SJCRH30 (cell line): ENCODE measurements around the gene NXT1. TPM values are rescaled to one million over a fixed set of nuclear protein-coding genes. Genes with fewer than 3 reads are reported as not detected.

Experiments
- DNase-seq, 2 experiments: peaks; one replicate each; pipeline ENCODE4 v3.0.0-alpha.2; 2015 to 2020
- H3K27ac ChIP-seq: fragments of 250-450 bp; sonication (Bioruptor Pico); 2 replicates; pipeline ENCODE4 v1.5.1; 2020; ENCODE audit warnings: mild to moderate bottlenecking, moderate library complexity
- H3K27me3 ChIP-seq: fragments of 250-450 bp; sonication (Bioruptor Pico); 2 replicates; pipeline ENCODE4 v1.5.1; 2020; ENCODE audit warnings: mild to moderate bottlenecking, moderate library complexity
- H3K36me3 ChIP-seq: fragments of 250-450 bp; sonication (Bioruptor Pico); 2 replicates; pipeline ENCODE4 v1.5.1; 2020; ENCODE audit warnings: mild to moderate bottlenecking, moderate library complexity
- H3K4me1 ChIP-seq: fragments of 250-450 bp; sonication (Bioruptor Pico); 2 replicates; pipeline ENCODE4 v1.5.1; 2020; ENCODE audit warnings: mild to moderate bottlenecking, moderate library complexity
- H3K4me3 ChIP-seq: fragments of 250-450 bp; sonication (Bioruptor Pico); 2 replicates; pipeline ENCODE4 v1.5.1; 2020; ENCODE audit warnings: mild to moderate bottlenecking, moderate library complexity
- H3K9me3 ChIP-seq: fragments of 250-450 bp; sonication (Bioruptor Pico); replicated peaks from 2 replicates; pipeline ENCODE4 v1.5.1; 2020; ENCODE audit warnings: mild to moderate bottlenecking, moderate library complexity
- total RNA-seq: library from RNA; depleted of rRNA; stranded (reverse); fragments of >200 nt; shearing (Covaris generic); gene quantifications from 2 replicates; pipeline ENCODE4 v1.2.3, GENCODE V29; 2014

Gene NXT1
- total RNA-seq, 1 experiment from 2014 or later = 85.9 TPM

DNA sequence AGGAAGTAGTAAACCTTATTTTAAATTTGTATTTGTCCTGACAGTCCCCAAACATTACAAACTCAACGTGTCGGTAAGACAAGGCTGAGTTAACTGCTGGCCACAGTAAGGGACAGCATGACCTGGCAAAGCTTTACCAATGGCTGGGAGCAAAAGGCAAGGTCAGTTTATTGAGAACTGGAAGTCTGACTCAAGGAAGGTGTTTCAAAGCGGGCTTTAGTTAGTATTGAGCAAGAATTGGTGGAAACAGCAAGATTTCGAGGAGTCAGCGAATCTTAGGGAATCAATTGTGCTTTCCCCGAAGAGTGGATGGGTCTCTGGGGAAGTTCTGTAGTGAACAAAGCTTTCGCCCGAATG lies 10.5 kb downstream of the NXT1 start:
- Histone ChIP-seq H3K4me3 (peak overlapping the region; percentile 72), H3K27ac (peak overlapping the region; percentile 96), H3K36me3 (peaks cover 22% of the 10 kb centered on the region), H3K27me3 (no peaks in the 10 kb centered on the region), H3K9me3 (no peaks in the 10 kb centered on the region), H3K4me1 (peaks cover 23% of the 10 kb centered on the region)
- no peak for DNase-seq

DNA sequence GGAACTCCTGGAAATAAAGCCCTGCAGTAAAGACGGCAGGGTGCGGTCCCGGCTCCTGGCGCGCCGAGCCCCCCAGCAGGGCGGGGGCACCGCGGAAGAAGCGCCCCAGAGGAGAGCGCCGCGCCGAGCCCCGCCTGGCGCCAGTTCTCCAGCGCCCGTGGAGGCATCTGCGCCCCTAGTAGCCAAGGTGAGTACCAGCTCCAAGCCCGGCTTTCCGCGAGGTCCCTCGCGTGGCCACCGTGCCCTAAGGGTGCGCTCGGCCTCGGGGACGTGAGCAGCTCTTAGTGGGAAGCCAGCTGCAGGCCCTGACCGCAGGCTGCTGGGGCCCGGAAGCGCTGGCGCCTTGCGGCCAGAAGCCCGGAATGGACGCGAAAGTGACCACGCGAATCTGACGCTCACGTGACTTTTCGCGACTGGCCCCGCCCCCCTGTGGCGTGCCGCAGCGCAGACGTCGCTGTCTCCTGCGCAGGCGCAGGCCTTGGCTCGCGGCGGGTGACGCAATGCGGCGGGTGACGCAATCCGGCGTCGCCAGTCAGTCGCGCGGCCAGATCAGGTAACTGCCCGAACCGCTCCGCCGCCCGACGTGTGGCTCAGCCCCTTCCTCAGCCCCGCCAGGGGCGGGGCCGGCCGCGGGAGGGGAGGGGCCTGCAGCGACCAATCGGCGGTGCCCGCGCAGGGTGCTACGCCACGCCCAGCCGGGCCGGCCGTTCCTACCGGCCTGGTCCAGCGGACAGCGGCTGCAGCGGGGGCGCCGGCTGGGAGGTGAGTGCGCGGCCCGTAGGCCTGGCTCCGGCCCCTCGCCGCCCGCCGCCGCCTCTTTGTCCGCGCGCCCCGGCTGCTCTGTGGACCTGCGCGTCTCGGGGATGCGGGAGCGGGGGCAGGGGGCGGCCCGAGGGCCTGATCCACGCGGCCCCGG lies 11.1 kb downstream of the NXT1 start, which contains the start of gene GZF1:
GZF1 (plus strand) TSS at position 707 of the 916 bp plus-strand sequence. CDS start 2,202 bp downstream, outside the sequence.
- H3K9me3 ChIP-seq = no peaks in the 10 kb centered on the region
- peaks cover 26% of the 10 kb centered on the region for H3K36me3 ChIP-seq
- no peaks in the 10 kb centered on the region for H3K27me3 ChIP-seq
- DNase-seq = peak; percentile 98
- peak within 1 kb of the TSS; percentile 72 for H3K4me3 ChIP-seq
- peaks cover 23% of the 10 kb centered on the region for H3K4me1 ChIP-seq
- peak within 1 kb of the TSS; percentile 96 for H3K27ac ChIP-seq

DNA sequence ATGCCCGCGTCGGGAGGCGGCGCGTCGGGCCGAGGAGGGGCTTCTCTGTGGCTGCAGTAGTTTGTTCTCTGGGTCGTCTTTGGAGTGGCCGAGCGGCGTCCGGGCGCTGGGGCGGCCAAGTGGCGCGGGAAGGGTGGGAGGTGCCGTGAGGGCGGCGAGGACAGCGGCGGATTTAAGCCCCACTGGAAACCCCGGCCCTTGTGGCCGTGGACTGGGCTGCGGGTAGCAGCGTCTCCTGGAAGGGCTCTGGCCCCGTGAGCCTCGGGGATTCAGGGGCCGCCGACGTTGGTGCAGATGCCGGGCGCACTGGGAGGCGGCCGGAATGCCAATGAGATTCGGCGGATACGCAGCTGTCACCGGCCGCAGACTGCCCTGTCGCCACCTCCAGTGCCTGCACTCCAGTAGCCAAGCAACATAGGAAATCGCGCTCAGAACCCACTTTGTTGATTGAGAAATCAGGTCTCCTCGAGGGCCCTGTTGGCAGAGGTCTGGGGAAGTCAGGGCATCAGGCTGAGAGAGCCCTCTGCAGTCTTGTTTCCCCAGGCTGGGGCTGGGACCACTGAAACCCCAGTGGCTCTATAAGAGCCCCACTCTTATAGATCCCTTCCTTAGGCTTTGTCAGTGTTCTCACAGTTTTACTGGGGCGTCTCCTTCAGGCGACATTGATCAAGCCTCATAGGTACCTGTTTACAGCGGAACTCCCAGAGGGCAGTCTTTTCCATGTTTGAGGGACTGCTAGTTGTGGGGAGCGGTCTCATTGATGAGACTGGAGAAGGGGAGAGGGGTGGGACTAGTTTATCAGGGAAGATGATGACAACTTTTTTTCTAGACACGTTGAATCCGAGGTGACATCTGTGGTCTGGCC lies 12.0 kb downstream of the NXT1 start:
- peaks cover 35% of the 10 kb centered on the region for H3K36me3 ChIP-seq
- no peaks in the 10 kb centered on the region for H3K27me3 ChIP-seq
- DNase-seq = peak; percentile 71 to 72
- peaks cover 18% of the 10 kb centered on the region for H3K4me1 ChIP-seq
- peak overlapping the region; percentile 77 for H3K27ac ChIP-seq
- H3K4me3 ChIP-seq = peak overlapping the region; percentile 72
- no peaks in the 10 kb centered on the region for H3K9me3 ChIP-seq

DNA sequence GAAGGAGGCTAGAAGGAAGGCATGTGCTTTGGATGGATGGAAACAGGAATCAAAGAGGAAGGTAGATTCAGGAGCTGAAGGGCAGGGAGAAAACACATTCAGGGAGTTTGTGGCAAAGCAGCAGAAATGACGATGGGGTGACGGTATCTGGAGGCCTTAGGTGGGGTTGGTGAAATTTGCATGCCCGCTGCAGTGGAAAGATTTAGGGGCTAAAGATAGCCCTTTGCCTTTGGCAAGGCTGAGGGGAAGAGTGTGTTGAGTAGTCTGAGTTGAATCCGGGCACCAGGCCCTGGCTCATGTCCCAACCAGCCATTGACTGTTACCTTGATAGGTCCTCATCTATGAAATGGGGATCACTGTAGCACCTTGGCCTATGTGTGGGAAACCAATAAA lies 12.7 kb downstream of the NXT1 start:
- peaks cover 41% of the 10 kb centered on the region for H3K36me3 ChIP-seq
- H3K4me1 ChIP-seq = peaks cover 18% of the 10 kb centered on the region
- DNase-seq = no peak
- no peaks in the 10 kb centered on the region for H3K27me3 ChIP-seq
- no peak overlapping the region; the same call in 1 of the 2 replicates for H3K27ac ChIP-seq
- peak overlapping the region; percentile 72 for H3K4me3 ChIP-seq
- H3K9me3 ChIP-seq = no peaks in the 10 kb centered on the region

DNA sequence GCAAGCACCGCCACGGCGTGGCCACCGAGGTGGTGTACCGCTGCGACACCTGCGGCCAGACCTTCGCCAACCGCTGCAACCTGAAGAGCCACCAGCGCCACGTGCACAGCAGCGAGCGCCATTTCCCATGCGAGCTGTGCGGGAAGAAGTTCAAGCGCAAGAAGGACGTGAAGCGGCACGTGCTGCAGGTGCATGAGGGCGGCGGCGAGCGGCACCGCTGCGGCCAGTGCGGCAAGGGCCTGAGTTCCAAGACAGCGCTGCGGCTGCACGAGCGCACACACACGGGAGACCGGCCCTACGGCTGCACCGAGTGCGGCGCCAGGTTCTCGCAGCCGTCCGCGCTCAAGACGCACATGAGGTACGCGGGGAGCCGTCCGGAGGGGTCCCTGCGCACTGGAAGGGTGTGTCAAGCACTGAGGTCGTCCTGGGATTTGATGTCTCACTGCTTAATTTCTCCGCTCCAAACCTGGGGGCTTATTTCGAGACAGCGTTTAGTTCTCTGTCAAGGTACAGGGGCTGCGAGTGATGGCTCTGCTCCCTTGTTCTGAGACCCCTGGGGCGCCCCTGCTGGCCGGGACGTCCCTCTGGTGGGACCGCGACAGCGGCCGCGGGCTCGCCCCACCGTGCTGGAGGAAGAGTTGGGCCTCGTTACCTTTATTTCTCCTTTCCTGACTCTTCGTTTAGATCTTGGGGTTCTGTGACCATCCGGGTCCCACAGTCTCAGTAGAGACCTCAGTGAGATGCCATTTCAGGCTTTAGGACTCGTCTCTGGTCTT lies 15.0 kb downstream of the NXT1 start:
- Histone ChIP-seq H3K27me3 (no peaks in the 10 kb centered on the region), H3K9me3 (no peaks in the 10 kb centered on the region), H3K36me3 (peaks cover 64% of the 10 kb centered on the region), H3K4me1 (peaks cover 16% of the 10 kb centered on the region), H3K4me3 (no peak overlapping the region), H3K27ac (no peak overlapping the region)
- DNase-seq = no peak

DNA sequence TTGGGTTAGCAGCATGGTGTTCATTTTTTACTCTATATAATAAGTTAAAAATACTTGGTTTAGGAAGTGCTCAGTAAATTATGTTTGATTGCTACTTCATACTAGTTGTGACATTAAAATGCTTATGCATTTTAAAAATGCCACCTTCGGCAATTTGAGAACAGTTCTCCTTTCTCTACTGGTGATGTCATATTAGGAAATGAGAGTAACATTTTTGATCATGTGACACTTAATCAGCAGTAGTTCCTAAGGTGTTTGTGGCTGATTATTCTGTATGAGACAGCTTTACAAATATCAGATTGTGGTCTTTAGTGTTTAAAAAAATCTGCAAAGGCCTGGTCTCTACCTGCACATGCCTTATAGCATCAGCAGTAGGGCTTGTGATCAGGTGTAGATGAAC lies 15.8 kb downstream of the NXT1 start:
- Histone ChIP-seq H3K36me3 (peaks cover 73% of the 10 kb centered on the region), H3K9me3 (no peaks in the 10 kb centered on the region), H3K27me3 (no peaks in the 10 kb centered on the region), H3K27ac (no peak overlapping the region), H3K4me3 (no peak overlapping the region), H3K4me1 (peaks cover 11% of the 10 kb centered on the region)
- no peak for DNase-seq

DNA sequence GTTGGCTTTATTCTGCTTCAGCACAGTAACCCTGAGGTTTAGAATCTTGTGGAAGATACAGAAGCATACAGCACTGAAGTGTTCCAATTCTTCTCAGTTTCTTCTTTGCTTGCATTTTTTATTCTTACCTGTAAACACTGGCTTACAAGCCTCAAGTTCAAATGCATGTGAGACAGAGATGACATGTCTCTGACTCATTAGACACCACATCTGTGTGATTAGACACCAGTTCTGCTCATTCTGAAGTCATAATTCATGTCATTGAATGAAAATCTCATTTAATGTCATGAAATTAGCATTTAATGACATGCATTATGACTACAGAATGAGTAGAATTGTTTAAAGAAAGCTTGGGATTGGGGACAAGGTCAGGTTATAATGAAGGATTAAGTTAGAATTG lies 17.2 kb downstream of the NXT1 start:
- Histone ChIP-seq H3K4me3 (no peak overlapping the region), H3K36me3 (peaks cover 86% of the 10 kb centered on the region), H3K27ac (no peak overlapping the region), H3K4me1 (peaks cover 11% of the 10 kb centered on the region), H3K27me3 (no peaks in the 10 kb centered on the region), H3K9me3 (no peaks in the 10 kb centered on the region)
- no peak for DNase-seq

DNA sequence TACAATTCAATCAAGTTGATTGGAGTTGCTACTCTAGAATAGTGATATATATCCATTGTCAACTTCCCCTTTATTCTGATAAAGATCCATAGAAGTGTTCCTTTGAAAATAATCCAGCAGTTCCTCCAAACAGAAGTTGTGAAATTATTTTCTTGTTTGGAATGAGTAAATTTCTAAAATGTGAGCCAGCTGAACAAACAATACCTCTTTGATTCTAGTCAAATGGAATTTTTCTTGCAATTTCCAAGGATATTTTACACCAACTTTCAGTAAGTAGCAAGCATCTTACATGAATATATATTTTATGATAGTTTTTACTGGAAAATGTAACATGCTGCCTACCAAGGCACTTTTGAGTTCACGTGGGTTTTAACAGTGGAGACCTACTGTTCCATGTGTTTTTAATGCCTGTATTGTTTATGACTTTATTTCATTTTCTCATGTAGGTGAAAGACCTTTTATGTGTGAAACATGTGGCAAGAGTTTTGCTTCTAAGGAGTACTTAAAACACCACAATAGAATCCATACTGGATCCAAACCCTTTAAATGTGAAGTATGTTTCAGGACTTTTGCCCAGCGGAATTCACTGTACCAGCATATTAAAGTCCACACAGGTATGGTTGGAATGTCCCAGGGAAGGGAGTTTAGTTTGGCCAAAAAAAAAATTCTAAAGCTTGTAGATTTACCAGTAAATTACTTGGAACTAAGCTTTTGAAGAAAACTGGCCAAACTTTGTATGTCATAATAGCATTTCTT lies 17.9 kb downstream of the NXT1 start:
- Histone ChIP-seq H3K27ac (no peak overlapping the region), H3K27me3 (no peaks in the 10 kb centered on the region), H3K4me1 (peaks cover 5% of the 10 kb centered on the region), H3K4me3 (no peak overlapping the region), H3K36me3 (peaks cover 94% of the 10 kb centered on the region), H3K9me3 (no peaks in the 10 kb centered on the region)
- no peak for DNase-seq

DNA sequence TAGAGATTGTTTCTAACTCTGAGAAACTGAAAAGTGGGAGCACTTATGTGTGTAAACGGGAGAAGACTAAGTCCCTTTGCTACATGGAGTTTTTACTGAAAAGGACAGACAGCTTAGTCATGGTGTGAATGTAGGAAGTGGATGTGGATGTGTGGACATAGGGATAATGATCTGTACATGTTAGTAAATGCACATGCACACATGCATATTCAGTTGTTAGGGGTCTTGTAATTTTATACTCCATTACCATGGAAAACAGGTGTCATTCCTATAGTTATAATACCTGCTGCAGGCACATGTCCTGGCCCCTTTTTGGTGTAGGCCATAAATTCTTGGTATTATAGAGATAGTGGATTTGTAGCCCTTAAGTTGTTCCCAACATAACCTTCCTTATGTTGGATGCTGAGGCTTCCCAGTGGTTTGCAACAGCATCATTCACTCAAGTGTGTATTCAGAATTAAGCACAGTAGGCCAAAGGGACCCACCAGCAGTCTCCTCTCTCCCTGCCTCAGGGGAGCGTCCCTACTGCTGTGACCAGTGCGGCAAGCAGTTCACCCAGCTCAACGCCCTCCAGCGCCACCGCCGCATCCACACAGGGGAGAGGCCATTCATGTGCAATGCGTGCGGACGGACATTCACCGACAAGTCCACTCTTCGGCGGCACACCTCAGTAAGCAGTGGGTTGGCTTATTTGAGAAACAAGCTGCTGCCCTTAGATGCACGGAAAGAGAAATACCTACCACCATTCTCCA lies 18.7 kb downstream of the NXT1 start:
- H3K4me3 ChIP-seq = no peak overlapping the region
- DNase-seq = no peak
- no peaks in the 10 kb centered on the region for H3K9me3 ChIP-seq
- peaks cover 95% of the 10 kb centered on the region for H3K36me3 ChIP-seq
- H3K27me3 ChIP-seq = no peaks in the 10 kb centered on the region
- no peak overlapping the region for H3K27ac ChIP-seq
- H3K4me1 ChIP-seq = no peaks in the 10 kb centered on the region; the same call in 1 of the 2 replicates

DNA sequence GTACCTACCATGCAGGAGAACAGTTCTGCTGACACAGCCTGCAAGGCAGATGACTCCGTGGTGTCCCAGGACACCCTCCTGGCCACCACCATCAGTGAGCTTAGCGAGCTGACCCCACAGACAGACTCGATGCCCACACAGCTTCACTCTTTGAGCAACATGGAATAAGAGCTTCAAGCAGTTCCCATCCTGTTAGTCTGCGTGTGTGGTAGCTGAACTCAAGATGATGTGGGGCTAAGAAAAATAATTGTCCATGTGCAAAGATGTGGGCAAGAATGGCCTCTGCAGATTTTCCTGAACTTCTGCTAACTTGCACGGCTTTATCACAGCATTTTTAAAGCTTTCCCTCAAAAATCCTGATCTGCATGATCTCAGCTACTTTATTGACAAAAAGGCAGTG lies 19.7 kb downstream of the NXT1 start:
- Histone ChIP-seq H3K36me3 (peaks cover 95% of the 10 kb centered on the region), H3K27me3 (no peaks in the 10 kb centered on the region), H3K4me1 (no peaks in the 10 kb centered on the region; the same call in 1 of the 2 replicates), H3K27ac (no peak overlapping the region), H3K4me3 (no peak overlapping the region), H3K9me3 (0 out of 2 replicates have a peak, but pooled peaks cover 1% of the 10 kb centered on the region)
- no peak for DNase-seq

DNA sequence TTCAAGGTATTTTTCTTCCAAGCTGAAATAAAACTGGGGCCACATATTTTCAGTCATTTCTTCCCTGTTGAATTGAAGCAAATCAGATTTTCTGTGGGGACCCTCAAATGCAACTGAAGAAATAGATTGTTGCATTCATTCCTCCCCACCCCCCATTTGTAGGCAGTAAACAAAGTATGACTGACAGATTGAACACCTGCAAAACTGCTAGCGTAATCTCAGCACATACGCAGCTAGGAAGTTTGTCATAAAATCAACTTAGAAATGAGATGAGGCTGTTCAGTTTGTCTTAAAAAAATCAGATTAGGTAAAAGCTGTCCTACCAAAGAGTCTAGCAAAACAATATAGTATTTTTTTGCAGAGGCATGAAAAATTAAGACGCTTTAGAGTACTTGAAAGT lies 20.3 kb downstream of the NXT1 start:
- H3K36me3 ChIP-seq = peaks cover 98% of the 10 kb centered on the region
- no peak overlapping the region for H3K4me3 ChIP-seq
- H3K9me3 ChIP-seq = peaks cover 6% of the 10 kb centered on the region; the same call in 1 of the 2 replicates
- no peak overlapping the region for H3K27ac ChIP-seq
- no peaks in the 10 kb centered on the region for H3K27me3 ChIP-seq
- H3K4me1 ChIP-seq = no peaks in the 10 kb centered on the region; the same call in 1 of the 2 replicates
- no peak for DNase-seq

DNA sequence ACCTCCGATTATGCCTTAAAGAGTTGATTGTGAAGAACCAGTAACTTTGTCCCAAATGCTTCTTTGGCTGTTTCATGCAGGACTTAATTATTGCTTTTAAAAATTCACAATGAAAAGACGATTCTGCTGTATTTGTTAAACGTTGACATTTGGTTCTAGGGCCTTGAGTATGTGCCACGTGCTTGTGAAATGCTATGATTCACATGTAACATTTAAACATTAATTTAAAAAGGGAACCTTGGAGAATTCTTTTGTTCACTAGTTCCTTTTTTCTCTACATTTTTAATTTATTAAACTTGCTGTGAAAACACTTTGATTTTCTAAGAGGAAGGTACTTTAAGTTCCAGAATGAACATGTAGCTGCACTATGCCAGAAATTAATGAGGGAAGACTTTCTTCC lies 20.9 kb downstream of the NXT1 start:
- Histone ChIP-seq H3K9me3 (peaks cover 6% of the 10 kb centered on the region; the same call in 1 of the 2 replicates), H3K4me3 (no peak overlapping the region), H3K4me1 (no peaks in the 10 kb centered on the region), H3K27me3 (no peaks in the 10 kb centered on the region), H3K27ac (no peak overlapping the region), H3K36me3 (peaks cover 99% of the 10 kb centered on the region)
- DNase-seq = no peak

DNA sequence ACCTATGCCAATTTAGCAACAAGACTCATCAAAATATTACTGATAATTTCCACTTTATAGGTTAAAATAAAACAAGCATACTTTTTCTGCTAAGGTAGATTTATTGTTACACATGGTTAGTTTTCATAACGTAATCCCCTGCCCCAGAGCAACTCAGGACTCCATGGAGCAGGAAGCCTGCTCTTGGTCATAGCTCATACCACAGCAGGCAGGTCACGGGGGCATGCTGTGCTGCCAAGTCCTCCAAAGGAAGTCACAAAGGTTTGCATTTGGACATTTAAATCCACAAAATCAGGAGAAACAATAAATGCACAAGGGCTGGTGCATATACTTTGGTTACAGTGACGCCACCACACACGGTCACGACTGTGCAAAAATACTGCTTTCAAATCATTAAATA lies 23.9 kb downstream of the NXT1 start:
- DNase-seq = no peak
- Histone ChIP-seq H3K4me1 (no peaks in the 10 kb centered on the region), H3K36me3 (peaks cover 86% of the 10 kb centered on the region), H3K9me3 (peaks cover 6% of the 10 kb centered on the region; the same call in 1 of the 2 replicates), H3K4me3 (no peak overlapping the region), H3K27me3 (no peaks in the 10 kb centered on the region), H3K27ac (no peak overlapping the region)
